K562 (cell line): ENCODE data around the gene RPS8. TPM values are rescaled to one million over a fixed set of nuclear protein-coding genes. Genes with fewer than 3 reads are reported as not detected.

Experiments used
- ARID2 ChIP-seq: fragments of 450-650 bp; IDR thresholded peaks from 2 replicates; pipeline ENCODE4 v1.6.1; 2017; ENCODE audit warnings: antibody characterized with exemption, mild to moderate bottlenecking
- C11orf30 ChIP-seq: fragments of 450-650 bp; IDR thresholded peaks from 2 replicates; pipeline ENCODE4 v1.6.1; 2016; ENCODE audit warnings: low read depth, mild to moderate bottlenecking
- CBX2 ChIP-seq: fragments of 200-600 bp; sonication (generic); IDR thresholded peaks from one replicate; pipeline ENCODE4 v1.6.1; 2012; ENCODE audit warnings: mild to moderate bottlenecking, low read length, inconsistent platforms; ENCODE audit not compliant: insufficient read depth, poor library complexity, severe bottlenecking
- CCNT2 ChIP-seq: IDR thresholded peaks from 2 replicates; pipeline ENCODE4 v1.6.1; 2011; ENCODE audit warnings: borderline replicate concordance, low read depth, mild to moderate bottlenecking, moderate library complexity, mixed read lengths, low read length; ENCODE audit not compliant: insufficient read length; ENCODE audit errors: extremely low read depth
- CEBPB ChIP-seq: fragments of 450-650 bp; IDR thresholded peaks from 2 replicates; pipeline ENCODE4 v1.6.1; 2016; ENCODE audit warnings: missing genetic modification characterization, missing compliant biosample characterization
- EP400 ChIP-seq: fragments of 450-650 bp; IDR thresholded peaks from 2 replicates; pipeline ENCODE4 v1.6.1; 2017; ENCODE audit warnings: antibody characterized with exemption, mild to moderate bottlenecking, moderate library complexity
- MEF2A ChIP-seq: IDR thresholded peaks from 2 replicates; pipeline ENCODE4 v1.6.1; 2011; ENCODE audit warnings: low read depth, mild to moderate bottlenecking, low read length, moderate library complexity; ENCODE audit not compliant: control insufficient read depth
- MTA3 ChIP-seq: fragments of 450-650 bp; formaldehyde crosslinking; IDR thresholded peaks from 2 replicates; pipeline ENCODE4 v1.6.1; 2017; ENCODE audit warnings: mild to moderate bottlenecking, borderline replicate concordance
- PRPF4 ChIP-seq: fragments of 200-400 bp; formaldehyde crosslinking; IDR thresholded peaks from one replicate; pipeline ENCODE4 v1.6.1; 2017; ENCODE audit warnings: low read length, low read depth, mild to moderate bottlenecking; ENCODE audit not compliant: insufficient read depth, poor library complexity, severe bottlenecking
- RBM25 ChIP-seq: fragments of 200-400 bp; formaldehyde crosslinking; IDR thresholded peaks from 2 replicates; pipeline ENCODE4 v1.6.1; 2018; ENCODE audit warnings: low read length, low read depth, moderate library complexity; ENCODE audit not compliant: severe bottlenecking
- SIN3B ChIP-seq: fragments of 450-650 bp; IDR thresholded peaks from 2 replicates; pipeline ENCODE4 v1.6.1; 2017; ENCODE audit warnings: low read depth, mild to moderate bottlenecking, moderate library complexity
- SMARCA4 ChIP-seq: fragments of 450-650 bp; IDR thresholded peaks from 2 replicates; pipeline ENCODE4 v1.6.1; 2016
- SOX6 ChIP-seq: fragments of 450-650 bp; IDR thresholded peaks from 2 replicates; pipeline ENCODE4 v1.6.1; 2014; ENCODE audit warnings: mild to moderate bottlenecking
- SPI1 ChIP-seq: IDR thresholded peaks from 2 replicates; pipeline ENCODE4 v1.6.1; 2011; ENCODE audit warnings: low read depth, low read length, control low read depth, borderline replicate concordance
- SREBF2 ChIP-seq: sonication (generic); formaldehyde crosslinking; IDR thresholded peaks from 2 replicates; pipeline ENCODE4 v1.4.0; 2020; ENCODE audit warnings: mild to moderate bottlenecking, missing genetic modification reagents
- ZFP30 ChIP-seq: fragments of 250-450 bp; sonication (Bioruptor Pico); IDR thresholded peaks from 2 replicates; pipeline ENCODE4 v1.8.0; 2022; ENCODE audit warnings: moderate library complexity, mild to moderate bottlenecking, inconsistent platforms, borderline replicate concordance
- ZNF324 ChIP-seq: fragments of 250-450 bp; sonication (Bioruptor Pico); IDR thresholded peaks from 2 replicates; pipeline ENCODE4 v1.4.0; 2020; ENCODE audit warnings: mild to moderate bottlenecking
- ZNF830 ChIP-seq: fragments of 250-450 bp; sonication (Bioruptor Pico); IDR thresholded peaks from 2 replicates; pipeline ENCODE4 v1.5.0; 2021; ENCODE audit warnings: mild to moderate bottlenecking
- polyA plus RNA-seq, 8 experiments: library from polyadenylated mRNA; depleted of rRNA in 4 of 8; stranded (reverse) in 5 of 8; unstranded in 3 of 8; fragments of >200 nt; fragmentation: Nextera tagmentation in 2 of 8; fragmentation: Illumina TruSeq in 1 of 8; extraction: Ambion mirVana in 2 of 8; extraction: Trizol in 1 of 8; gene quantifications; 2 replicates each; pipeline versions ENCODE4 v1.2.1 to v1.2.3, GENCODE V29; 2011 to 2014; ENCODE audit warnings: inconsistent platforms in 1 of 8, missing spikeins in 1 of 8
- total RNA-seq, 7 experiments: library from RNA; depleted of rRNA in 6 of 7; stranded (reverse); fragments of >200 nt in 6 of 7; fragmentation: Illumina TruSeq in 2 of 7; extraction: Trizol in 2 of 7; gene quantifications; 2 replicates each; pipeline versions ENCODE4 v1.2.1 to v1.2.3, GENCODE V29; 2011 to 2021; ENCODE audit warnings: low replicate concordance in 1 of 7
- TF ChIP-seq, protein P1 (sequence below): fragments of 450-650 bp; formaldehyde crosslinking; IDR thresholded peaks from 2 replicates; pipeline ENCODE4 v1.4.0; 2020; ENCODE audit warnings: mild to moderate bottlenecking, moderate library complexity
- TF ChIP-seq, protein P2 (sequence below): fragments of 200-800 bp; sonication (Bioruptor generic); IDR thresholded peaks from 2 replicates; pipeline ENCODE4 v1.6.1; 2017; ENCODE audit warnings: missing genetic modification characterization, missing compliant biosample characterization
- TF ChIP-seq, protein P3 (sequence below): fragments of 450-650 bp; IDR thresholded peaks from 2 replicates; pipeline ENCODE4 v1.7.0; 2016; ENCODE audit warnings: borderline replicate concordance
- TF ChIP-seq, protein P4 (sequence below): fragments of 250-450 bp; sonication (Bioruptor Pico); IDR thresholded peaks from 2 replicates; pipeline ENCODE4 v1.5.0; 2020; ENCODE audit warnings: mild to moderate bottlenecking, borderline replicate concordance

RPS8 gene
- total and polyA plus RNA-seq, 9 of the 15 experiments (the other 6 are each of a cell fraction or from before 2014, with no cell fraction given) = 2,431 to 4,168 (median 3,109) TPM

DNA sequence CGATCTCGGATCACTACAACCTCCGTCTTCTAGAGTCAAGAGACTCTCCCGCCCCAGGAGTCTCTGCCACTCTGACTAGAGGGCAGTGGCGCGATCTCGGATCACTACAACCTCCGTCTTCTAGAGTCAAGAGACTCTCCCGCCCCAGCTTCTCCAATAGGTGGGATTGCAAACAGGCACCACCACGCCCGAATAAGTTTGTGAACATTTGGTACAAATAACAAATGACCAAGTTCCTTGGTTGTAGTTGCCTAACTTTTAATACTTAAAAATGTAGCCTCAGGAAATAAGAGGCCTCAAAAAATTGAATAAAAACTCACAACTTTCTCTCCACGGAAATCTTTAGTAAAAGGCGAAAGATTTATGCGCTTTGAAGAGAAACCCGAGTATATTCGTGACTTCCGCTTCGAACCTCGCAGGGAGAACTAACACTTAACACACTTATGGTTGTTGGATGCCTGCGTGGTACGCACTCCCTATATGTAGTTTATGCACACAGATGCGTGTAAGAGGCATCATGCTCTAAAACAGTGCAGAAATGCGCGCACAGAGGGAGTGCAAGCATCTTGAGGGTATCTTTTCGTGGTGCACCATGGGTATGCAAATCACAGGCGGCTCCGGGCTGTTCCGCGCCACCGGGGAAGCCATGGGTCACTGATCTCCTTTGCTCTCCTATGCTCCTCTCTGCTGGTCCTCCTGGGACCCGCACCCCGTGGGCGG, 44.4 kb downstream of the RPS8 start (continued):
- TF ChIP-seq, protein P1, sequence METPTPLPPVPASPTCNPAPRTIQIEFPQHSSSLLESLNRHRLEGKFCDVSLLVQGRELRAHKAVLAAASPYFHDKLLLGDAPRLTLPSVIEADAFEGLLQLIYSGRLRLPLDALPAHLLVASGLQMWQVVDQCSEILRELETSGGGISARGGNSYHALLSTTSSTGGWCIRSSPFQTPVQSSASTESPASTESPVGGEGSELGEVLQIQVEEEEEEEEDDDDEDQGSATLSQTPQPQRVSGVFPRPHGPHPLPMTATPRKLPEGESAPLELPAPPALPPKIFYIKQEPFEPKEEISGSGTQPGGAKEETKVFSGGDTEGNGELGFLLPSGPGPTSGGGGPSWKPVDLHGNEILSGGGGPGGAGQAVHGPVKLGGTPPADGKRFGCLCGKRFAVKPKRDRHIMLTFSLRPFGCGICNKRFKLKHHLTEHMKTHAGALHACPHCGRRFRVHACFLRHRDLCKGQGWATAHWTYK (CRISPR knock-in tag) = peak; percentile 92
- no peak for TF ChIP-seq CBX2
- TF ChIP-seq CEBPB (tag) = peak; percentile 84
- TF ChIP-seq CCNT2 = no peak
- no peak for TF ChIP-seq SIN3B
- TF ChIP-seq ZNF830 (CRISPR knock-in tag) = 0 out of 2 replicates have a peak, but pooled peaks have one; percentile 40
- peak; percentile 90 for TF ChIP-seq EP400
- peak; percentile 80; the same call in 1 of the 2 replicates for TF ChIP-seq SREBF2 (CRISPR knock-in tag)
- TF ChIP-seq, protein P2, sequence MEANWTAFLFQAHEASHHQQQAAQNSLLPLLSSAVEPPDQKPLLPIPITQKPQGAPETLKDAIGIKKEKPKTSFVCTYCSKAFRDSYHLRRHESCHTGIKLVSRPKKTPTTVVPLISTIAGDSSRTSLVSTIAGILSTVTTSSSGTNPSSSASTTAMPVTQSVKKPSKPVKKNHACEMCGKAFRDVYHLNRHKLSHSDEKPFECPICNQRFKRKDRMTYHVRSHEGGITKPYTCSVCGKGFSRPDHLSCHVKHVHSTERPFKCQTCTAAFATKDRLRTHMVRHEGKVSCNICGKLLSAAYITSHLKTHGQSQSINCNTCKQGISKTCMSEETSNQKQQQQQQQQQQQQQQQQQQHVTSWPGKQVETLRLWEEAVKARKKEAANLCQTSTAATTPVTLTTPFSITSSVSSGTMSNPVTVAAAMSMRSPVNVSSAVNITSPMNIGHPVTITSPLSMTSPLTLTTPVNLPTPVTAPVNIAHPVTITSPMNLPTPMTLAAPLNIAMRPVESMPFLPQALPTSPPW (CRISPR knock-in tag) = peak; percentile 67
- no peak for TF ChIP-seq ARID2
- TF ChIP-seq, protein P3, sequence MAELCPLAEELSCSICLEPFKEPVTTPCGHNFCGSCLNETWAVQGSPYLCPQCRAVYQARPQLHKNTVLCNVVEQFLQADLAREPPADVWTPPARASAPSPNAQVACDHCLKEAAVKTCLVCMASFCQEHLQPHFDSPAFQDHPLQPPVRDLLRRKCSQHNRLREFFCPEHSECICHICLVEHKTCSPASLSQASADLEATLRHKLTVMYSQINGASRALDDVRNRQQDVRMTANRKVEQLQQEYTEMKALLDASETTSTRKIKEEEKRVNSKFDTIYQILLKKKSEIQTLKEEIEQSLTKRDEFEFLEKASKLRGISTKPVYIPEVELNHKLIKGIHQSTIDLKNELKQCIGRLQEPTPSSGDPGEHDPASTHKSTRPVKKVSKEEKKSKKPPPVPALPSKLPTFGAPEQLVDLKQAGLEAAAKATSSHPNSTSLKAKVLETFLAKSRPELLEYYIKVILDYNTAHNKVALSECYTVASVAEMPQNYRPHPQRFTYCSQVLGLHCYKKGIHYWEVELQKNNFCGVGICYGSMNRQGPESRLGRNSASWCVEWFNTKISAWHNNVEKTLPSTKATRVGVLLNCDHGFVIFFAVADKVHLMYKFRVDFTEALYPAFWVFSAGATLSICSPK = no peak
- peak; percentile 88 for TF ChIP-seq MEF2A
- TF ChIP-seq PRPF4 = no peak
- TF ChIP-seq RBM25 = no peak
- TF ChIP-seq SMARCA4 = peak; percentile 3; the same call in 1 of the 2 replicates
- TF ChIP-seq SPI1 = peak; percentile 87
- peak; percentile 96 for TF ChIP-seq SOX6
- TF ChIP-seq C11orf30 = no peak
- TF ChIP-seq, protein P4, sequence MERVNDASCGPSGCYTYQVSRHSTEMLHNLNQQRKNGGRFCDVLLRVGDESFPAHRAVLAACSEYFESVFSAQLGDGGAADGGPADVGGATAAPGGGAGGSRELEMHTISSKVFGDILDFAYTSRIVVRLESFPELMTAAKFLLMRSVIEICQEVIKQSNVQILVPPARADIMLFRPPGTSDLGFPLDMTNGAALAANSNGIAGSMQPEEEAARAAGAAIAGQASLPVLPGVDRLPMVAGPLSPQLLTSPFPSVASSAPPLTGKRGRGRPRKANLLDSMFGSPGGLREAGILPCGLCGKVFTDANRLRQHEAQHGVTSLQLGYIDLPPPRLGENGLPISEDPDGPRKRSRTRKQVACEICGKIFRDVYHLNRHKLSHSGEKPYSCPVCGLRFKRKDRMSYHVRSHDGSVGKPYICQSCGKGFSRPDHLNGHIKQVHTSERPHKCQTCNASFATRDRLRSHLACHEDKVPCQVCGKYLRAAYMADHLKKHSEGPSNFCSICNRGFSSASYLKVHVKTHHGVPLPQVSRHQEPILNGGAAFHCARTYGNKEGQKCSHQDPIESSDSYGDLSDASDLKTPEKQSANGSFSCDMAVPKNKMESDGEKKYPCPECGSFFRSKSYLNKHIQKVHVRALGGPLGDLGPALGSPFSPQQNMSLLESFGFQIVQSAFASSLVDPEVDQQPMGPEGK (CRISPR knock-in tag) = peak; percentile 92
- peak; percentile 86; the same call in 1 of the 2 replicates for TF ChIP-seq ZFP30 (CRISPR knock-in tag)
- peak; percentile 100 for TF ChIP-seq MTA3
- no peak for TF ChIP-seq ZNF324 (CRISPR knock-in tag)
